GM19035 (cell line): ENCODE measurements around the gene FUT7.
"Not testable (repeated sequence)": the region's sequence is repeated elsewhere in the genome, so short reads cannot be mapped to it uniquely, and the experiment has no call there.

Experiments used
- ATAC-seq: cut with Tn5 transposase; IDR thresholded peaks from one replicate; pipeline ENCODE4 v1.9.1; 2021; ENCODE audit not compliant: unreplicated experiment

Gene FUT7

GRCh38 chr9:137066096-137066861 lies 34.4 kb upstream of the FUT7 start:
- ATAC-seq = no peak

GRCh38 chr9:137065336-137065967 lies 33.6 kb upstream of the FUT7 start:
- ATAC-seq = no peak

GRCh38 chr9:137064880-137065164 lies 32.9 kb upstream of the FUT7 start:
- no peak for ATAC-seq

GRCh38 chr9:137064027-137064879 lies 32.4 kb upstream of the FUT7 start:
- ATAC-seq = no peak

- no peak for ATAC-seq
Observed at GRCh38 chr9:137063311-137064026, 31.6 kb upstream of the FUT7 start.

GRCh38 chr9:137062798-137063197 lies 30.9 kb upstream of the FUT7 start:
- ATAC-seq = not testable (repeated sequence)

- no peak for ATAC-seq
Observed at GRCh38 chr9:137062384-137062783, 30.5 kb upstream of the FUT7 start.

- no peak for ATAC-seq
Observed at GRCh38 chr9:137058521-137059234, 26.8 kb upstream of the FUT7 start.

DNA sequence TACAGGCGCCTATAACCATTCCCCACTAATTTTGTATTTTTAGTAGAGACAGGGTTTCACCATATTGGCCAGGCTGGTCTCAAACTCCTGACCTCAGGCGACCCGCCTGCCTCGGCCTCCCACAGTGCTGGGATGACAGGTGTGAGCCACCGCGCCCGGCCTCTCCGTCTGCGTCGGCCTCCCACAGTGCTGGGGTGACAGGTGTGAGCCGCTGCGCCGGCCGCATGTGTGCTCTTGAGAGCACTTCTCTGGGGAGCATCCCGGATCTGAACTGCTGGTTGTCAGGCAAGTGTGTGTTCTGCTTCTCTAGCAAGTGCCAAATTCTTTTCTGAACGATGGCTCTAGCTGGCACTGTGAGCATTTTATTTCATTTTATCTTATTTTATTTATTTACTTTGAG lies 25.7 kb upstream of the FUT7 start:
- ATAC-seq = no peak

GRCh38 chr9:137056739-137057415 lies 25.0 kb upstream of the FUT7 start:
- ATAC-seq = no peak

DNA sequence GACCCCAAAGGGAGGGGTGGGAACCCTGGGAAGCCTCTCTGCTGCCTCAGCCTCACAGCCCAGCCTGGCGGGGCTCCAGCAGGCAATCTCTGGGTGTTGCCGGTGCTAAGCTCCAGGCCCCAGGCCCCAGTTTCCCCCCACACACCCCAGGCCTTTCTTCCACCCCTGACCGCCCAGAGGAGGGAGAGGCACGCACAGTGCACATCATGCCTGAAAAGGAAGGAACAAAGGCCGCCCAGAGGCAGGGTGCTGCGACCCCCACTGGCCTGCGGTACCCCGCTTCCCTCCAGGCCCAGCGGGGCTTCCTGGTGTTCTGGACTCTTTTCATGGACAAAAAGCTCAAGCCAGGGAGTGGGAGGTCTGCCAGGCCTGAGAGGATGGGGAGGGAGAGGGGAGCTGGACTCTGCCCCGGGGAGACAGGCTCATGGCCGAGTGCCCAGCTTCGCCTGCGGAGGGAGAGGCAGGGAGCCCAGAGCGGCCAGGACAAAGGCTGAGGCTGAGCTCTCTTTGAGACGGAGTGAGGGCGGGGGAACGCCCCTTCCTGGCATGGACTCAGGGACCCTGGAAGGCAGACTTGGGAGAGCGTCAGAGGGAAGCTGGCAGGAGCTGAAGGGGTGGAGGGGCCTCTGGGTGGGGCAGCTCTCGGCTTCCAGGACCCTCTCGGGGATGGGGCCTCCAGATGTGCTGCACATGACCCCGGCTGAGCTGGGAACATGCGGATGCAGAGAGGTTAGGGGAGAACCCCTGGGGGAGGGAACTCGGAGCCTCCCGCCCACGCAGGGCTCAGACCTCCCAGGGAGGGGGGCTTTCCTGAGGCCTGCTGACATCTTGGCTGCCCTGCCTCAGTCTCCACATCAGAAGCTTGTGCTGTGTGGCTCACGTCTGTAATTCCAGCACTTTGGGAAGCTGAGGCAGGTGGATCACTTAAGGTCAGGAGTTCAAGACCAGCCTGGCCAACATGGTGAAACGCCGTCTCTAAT lies 23.8 kb upstream of the FUT7 start:
- no peak for ATAC-seq

GRCh38 chr9:137054932-137055384 lies 23.1 kb upstream of the FUT7 start:
- no peak for ATAC-seq

- ATAC-seq = no peak
Observed at GRCh38 chr9:137053944-137054931, 22.4 kb upstream of the FUT7 start, which contains the start of gene ENTPD2. TSS of gene ENTPD2 (minus strand) at chr9:137054061. CDS start at chr9:137053997, 64 bp downstream.

DNA sequence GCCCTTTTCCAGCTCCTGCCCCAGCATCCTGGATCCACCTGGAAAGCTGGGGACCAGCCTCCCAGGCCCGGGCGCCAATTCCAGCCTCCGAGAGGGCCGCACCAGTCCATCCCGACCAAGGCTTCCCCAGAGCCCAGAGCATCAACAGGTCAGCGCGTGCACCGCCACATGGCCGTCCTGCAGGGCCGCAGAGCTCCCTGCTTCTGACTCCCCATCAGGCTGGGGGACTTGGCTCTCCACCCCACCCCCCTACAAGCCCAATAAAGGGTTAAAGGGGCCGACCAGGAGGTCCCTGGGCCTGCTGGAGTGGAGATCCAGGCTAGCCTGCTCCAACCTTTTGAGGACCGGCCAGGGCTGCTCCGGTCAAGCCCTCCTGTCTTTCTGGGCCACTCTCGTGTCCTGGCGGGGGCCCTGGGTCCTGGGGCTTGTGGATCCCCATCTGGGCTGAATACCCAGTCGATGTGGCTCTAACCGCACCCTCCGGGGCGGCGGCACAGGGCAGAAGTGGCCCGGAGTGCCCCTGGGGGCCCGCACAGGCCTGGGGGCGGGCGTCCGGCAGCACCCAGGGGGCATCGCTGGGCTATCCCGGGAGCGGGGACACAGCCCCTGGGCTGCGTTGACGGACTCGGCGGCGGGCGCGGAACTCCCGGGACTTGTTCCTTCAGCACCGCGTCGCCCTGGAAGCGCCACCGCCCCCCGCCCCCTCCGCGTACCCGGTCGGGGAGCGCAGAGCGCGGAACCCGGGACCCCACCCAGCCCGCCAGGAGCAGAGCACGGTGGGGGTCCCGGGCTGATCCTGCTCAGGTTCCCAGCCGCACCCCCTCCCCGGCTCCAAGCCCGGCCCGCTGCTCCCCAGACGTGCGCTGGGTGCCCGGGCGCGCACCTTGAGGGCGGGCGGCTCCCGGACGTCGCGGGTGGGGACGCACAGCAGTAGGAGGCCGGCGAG lies 21.4 kb upstream of the FUT7 start:
- ATAC-seq = no peak

DNA sequence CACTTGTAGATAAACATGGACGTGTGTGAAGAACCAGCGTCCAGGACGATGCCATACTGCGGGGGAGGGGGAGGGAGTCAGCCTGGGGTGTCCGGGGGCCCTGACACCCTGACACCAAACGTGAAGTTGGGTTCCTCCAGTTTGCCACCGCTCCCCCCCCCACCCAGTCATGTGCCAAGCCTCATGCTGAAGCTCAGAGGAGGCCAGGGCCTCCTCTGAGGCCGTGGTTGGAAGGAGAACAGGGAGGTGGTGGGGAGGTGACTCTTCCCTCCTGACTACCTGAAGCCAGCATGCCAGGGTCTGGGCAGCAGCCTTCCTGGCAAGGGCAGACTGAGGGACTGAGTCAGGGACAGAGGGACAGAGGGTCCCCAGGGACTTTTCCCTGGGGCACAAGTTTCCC lies 20.4 kb upstream of the FUT7 start:
- ATAC-seq = no peak

GRCh38 chr9:137051145-137051724 lies 19.3 kb upstream of the FUT7 start:
- ATAC-seq = no peak
